Measurements from ENCODE around the gene UGT2B7.

Gene UGT2B7

GRCh38 chr4:69156913-69157312 lies 60.6 kb downstream of the UGT2B7 start:
- no peak for DNase-seq (ENCODE audit: low read depth)

Data from HS-27A (cell line).